Retinal pigment epithelial cell (primary cell): ENCODE results near the gene SNAI3.
"Not testable (repeated sequence)": the region's sequence is repeated elsewhere in the genome, so short reads cannot be mapped to it uniquely, and the experiment has no call there.

Source experiments
- DNase-seq: peaks from one replicate; pipeline ENCODE4 v3.0.0-alpha.2; 2010; ENCODE audit warnings: low read depth
- H3K4me3 ChIP-seq: 2 replicates; pipeline ENCODE4 v1.5.1; 2011; ENCODE audit warnings: mild to moderate bottlenecking, low read length, control low read depth, moderate library complexity
- CTCF ChIP-seq: conservative IDR thresholded peaks from 2 replicates; pipeline ENCODE4 v1.5.1; 2011; ENCODE audit warnings: low read depth, low read length, control low read depth, inconsistent platforms

SNAI3 gene

GRCh38 chr16:88672776-88673175 lies 13.5 kb downstream of the SNAI3 start:
- no peak overlapping the region for H3K4me3 ChIP-seq
- TF ChIP-seq CTCF: peak; percentile 51
- no peak for DNase-seq

- no peak for DNase-seq
- TF ChIP-seq CTCF: no peak
- no peak overlapping the region for H3K4me3 ChIP-seq
These were observed 14.5 kb downstream of the SNAI3 start for GRCh38 chr16:88671806-88672205.

GRCh38 chr16:88669980-88670379 lies 16.3 kb downstream of the SNAI3 start:
- H3K4me3 ChIP-seq: no peak overlapping the region
- no peak for DNase-seq
- no peak for TF ChIP-seq CTCF

GRCh38 chr16:88669493-88669892 lies 16.8 kb downstream of the SNAI3 start:
- not testable (repeated sequence) for DNase-seq, H3K4me3 ChIP-seq

GRCh38 chr16:88667461-88667860 lies 18.8 kb downstream of the SNAI3 start:
- DNase-seq: no peak
- no peak overlapping the region for H3K4me3 ChIP-seq
- TF ChIP-seq CTCF: no peak

GRCh38 chr16:88665570-88665969 lies 20.7 kb downstream of the SNAI3 start:
- no peak overlapping the region for H3K4me3 ChIP-seq
- TF ChIP-seq CTCF: no peak

GRCh38 chr16:88665148-88665547 lies 21.2 kb downstream of the SNAI3 start:
- no peak overlapping the region for H3K4me3 ChIP-seq

More at GRCh38 chr16:88665570-88665969, 20.7 kb downstream of the SNAI3 start:
- no peak for DNase-seq

More at GRCh38 chr16:88665148-88665547, 21.2 kb downstream of the SNAI3 start:
- DNase-seq: no peak
- TF ChIP-seq CTCF: no peak
